Endothelial cell of umbilical vein (primary cell): ENCODE data around the gene RANBP3. TPM values are rescaled to one million over a fixed set of nuclear protein-coding genes. Genes with fewer than 3 reads are reported as not detected.

Source experiments
- BruUV-seq: library from RNA; stranded (reverse); fragments of 400-500 nt; replicated peaks from 2 replicates; lab custom pipeline; 2021; lab: Mats Ljungman, UMichigan
- CTCF ChIA-PET: fragments of 300-600, 350-600 bp; sonication (Branson Sonifier 250); formaldehyde crosslinking; loops from one replicate; lab custom pipeline; 2021; ENCODE audit warnings: antibody characterized with exemption, inconsistent platforms; lab: Charles Lee
- POLR2A ChIA-PET: fragments of 300-600, 350-600 bp; sonication (Branson Sonifier 250); formaldehyde crosslinking; loops from one replicate; lab custom pipeline; 2021; ENCODE audit warnings: antibody characterized with exemption, inconsistent platforms; lab: Charles Lee
- DNase-seq: peaks from one replicate; pipeline ENCODE4 v3.0.0-alpha.2; 2011; ENCODE audit warnings: low read depth, low spot score
- FAIRE-seq: peaks from 2 replicates; lab custom pipeline; 2011; peaks lifted over from hg19 to GRCh38; lab: Jason Lieb, UNC
- H2AFZ ChIP-seq: 2 replicates; pipeline ENCODE4 v1.6.0; 2012; ENCODE audit warnings: low read depth, low read length, control low read depth, inconsistent platforms
- H3K27ac ChIP-seq: 2 replicates; pipeline ENCODE4 v1.5.1; 2011; ENCODE audit warnings: low read depth, mild to moderate bottlenecking, control low read depth, low read length, moderate library complexity; ENCODE audit not compliant: insufficient read depth
- H3K27me3 ChIP-seq, 2 experiments: 2 replicates each; pipeline versions ENCODE4 v1.6.0 to v1.6.1; 2011; ENCODE audit warnings: low read length in 2 of 2, mixed read lengths in 1 of 2; ENCODE audit not compliant: control insufficient read depth in 2 of 2, insufficient read depth in 2 of 2
- H3K36me3 ChIP-seq, 2 experiments: 2 replicates in 1 of 2; 3 replicates in 1 of 2; pipeline ENCODE4 v1.5.1; 2011; ENCODE audit warnings: low read length in 2 of 2, mild to moderate bottlenecking in 1 of 2, moderate library complexity in 1 of 2; ENCODE audit not compliant: control insufficient read depth in 2 of 2, insufficient read depth in 2 of 2; ENCODE audit errors: extremely low read depth in 1 of 2
- H3K4me1 ChIP-seq: 3 replicates; pipeline ENCODE4 v1.5.1; 2011; ENCODE audit warnings: mild to moderate bottlenecking, low read length; ENCODE audit not compliant: control insufficient read depth, insufficient read depth; ENCODE audit errors: extremely low read depth
- H3K4me2 ChIP-seq: 2 replicates; pipeline ENCODE4 v1.6.1; 2011; ENCODE audit warnings: low read length, control low read depth, mixed read lengths; ENCODE audit not compliant: insufficient read depth
- H3K4me3 ChIP-seq, 3 experiments: fragments of 200-600 bp in 1 of 3; sonication (generic), shearing (Covaris generic) in 1 of 3; replicated peaks in 1 of 3; 2 replicates each; pipeline ENCODE4 v1.5.1; 2011 to 2016; ENCODE audit warnings: control low read depth in 3 of 3, low read length in 3 of 3, mild to moderate bottlenecking in 2 of 3, inconsistent platforms in 1 of 3, low read depth in 1 of 3, moderate library complexity in 1 of 3; ENCODE audit not compliant: insufficient read depth in 1 of 3
- H3K79me2 ChIP-seq: 2 replicates; pipeline ENCODE4 v1.6.0; 2012; ENCODE audit warnings: low read length, inconsistent platforms; ENCODE audit not compliant: control insufficient read depth, insufficient read depth
- H3K9ac ChIP-seq: replicated peaks from 2 replicates; pipeline ENCODE3; 2011; ENCODE audit warnings: low read length, control low read depth; ENCODE audit not compliant: insufficient read depth; ENCODE audit errors: extremely low read depth
- H3K9me1 ChIP-seq: replicated peaks from 3 replicates; pipeline ENCODE4 v1.6.0; 2011; ENCODE audit warnings: mild to moderate bottlenecking, low read length; ENCODE audit not compliant: control insufficient read depth, insufficient read depth; ENCODE audit errors: extremely low read depth
- H3K9me3 ChIP-seq: replicated peaks from 2 replicates; pipeline ENCODE4 v1.5.1; 2012; ENCODE audit warnings: low read length, inconsistent platforms; ENCODE audit not compliant: control insufficient read depth, insufficient read depth
- H4K20me1 ChIP-seq: replicated peaks from 2 replicates; pipeline ENCODE3; 2011; ENCODE audit warnings: mild to moderate bottlenecking, low read length; ENCODE audit not compliant: control insufficient read depth, insufficient read depth; ENCODE audit errors: extremely low read depth
- CTCF ChIP-seq, 2 donors: IDR thresholded peaks; 1 replicate in 1 of 2; 2 replicates in 1 of 2; pipeline ENCODE4 v1.5.1; 2011; ENCODE audit warnings: low read length in 2 of 2, mild to moderate bottlenecking in 2 of 2, moderate library complexity in 2 of 2, control low read depth in 1 of 2, inconsistent platforms in 1 of 2, low read depth in 1 of 2; ENCODE audit not compliant: insufficient read depth in 1 of 2; ENCODE audit errors: extremely low read depth in 1 of 2
- EZH2 ChIP-seq: IDR thresholded peaks from 2 replicates; pipeline ENCODE4 v1.6.1; 2012; ENCODE audit warnings: borderline replicate concordance, low read depth, mild to moderate bottlenecking, moderate library complexity, low read length, inconsistent platforms; ENCODE audit not compliant: severe bottlenecking
- FOS ChIP-seq: IDR thresholded peaks from 2 replicates; pipeline ENCODE4 v1.6.1; 2011; ENCODE audit warnings: mild to moderate bottlenecking, low read length, moderate library complexity, borderline replicate concordance; ENCODE audit not compliant: insufficient read depth
- GATA2 ChIP-seq: IDR thresholded peaks from 2 replicates; pipeline ENCODE4 v1.7.0; 2011; ENCODE audit warnings: low read depth, mild to moderate bottlenecking, moderate library complexity, mixed read lengths, low read length; ENCODE audit not compliant: insufficient read length, insufficient read depth
- JUN ChIP-seq: IDR thresholded peaks from 2 replicates; pipeline ENCODE4 v1.6.1; 2011; ENCODE audit warnings: borderline replicate concordance, low read depth; ENCODE audit not compliant: insufficient read length, insufficient read depth
- MAX ChIP-seq: IDR thresholded peaks from 2 replicates; pipeline ENCODE4 v1.6.1; 2011; ENCODE audit not compliant: insufficient read depth, insufficient read length
- MYC ChIP-seq: IDR thresholded peaks from one replicate; pipeline ENCODE4 v1.6.1; 2011; ENCODE audit warnings: mild to moderate bottlenecking, low read depth, low read length
- POLR2A ChIP-seq: IDR thresholded peaks from 2 replicates; pipeline ENCODE4 v1.6.1; 2012; ENCODE audit warnings: low read depth, mild to moderate bottlenecking, control low read depth, low read length
- POLR2AphosphoS5 ChIP-seq: IDR thresholded peaks from 2 replicates; pipeline ENCODE4 v1.6.1; 2012; ENCODE audit warnings: low read depth, mild to moderate bottlenecking, control low read depth, low read length, moderate library complexity; ENCODE audit not compliant: insufficient read depth
- dilution Hi-C: fragments of 300-500 bp; cut with MboI; formaldehyde crosslinking; loops from one replicate; pipeline ENCODE4 v1.15.0; 2019; ENCODE audit warnings: low sequenced_read_pairs; ENCODE audit not compliant: extremely low pct_ligation_motif_present
- intact Hi-C: fragments of 100-400 bp; cut with micrococcal nuclease; formaldehyde crosslinking; loops from one replicate; pipeline ENCODE4 v1.10.0; 2022
- polyA plus RNA-seq, 4 experiments: library from polyadenylated mRNA; depleted of rRNA in 3 of 4; stranded (reverse) in 3 of 4; unstranded in 1 of 4; fragments of >200 nt; gene quantifications; 2 replicates each; pipeline versions ENCODE4 v1.2.1 to v1.2.3, GENCODE V29; 2011 to 2012; ENCODE audit warnings: missing spikeins in 1 of 4
- total RNA-seq: library from RNA; stranded (reverse); gene quantifications from 2 replicates; pipeline ENCODE4 v1.2.3, GENCODE V29; 2021

Gene RANBP3
- total and polyA plus RNA-seq, 2 donors (not counting 3 experiments of a cell fraction or from before 2014, with no cell fraction given) = 72.3 to 85.3 TPM

- FAIRE-seq = no peak
- no peak overlapping the region for H3K4me2 ChIP-seq
- dilution Hi-C loops = no loop called here
- H3K9me1 ChIP-seq = no peaks in the 10 kb centered on the region
- no peaks in the 10 kb centered on the region for H3K27me3 ChIP-seq
- H3K4me1 ChIP-seq = no peaks in the 10 kb centered on the region
- H3K27ac ChIP-seq = no peak overlapping the region
- BruUV-seq = no TSS peak
- ChIA-PET POLR2A (no interaction called here), CTCF (interaction anchor here (2.7 kb wide), 1 partner anchor 99 kb away, joined by 7 read pairs; no protein-coding TSS in a partner anchor)
- no peaks in the 10 kb centered on the region for H3K79me2 ChIP-seq
- peaks cover 7 to 57% of the 10 kb centered on the region in 2 experiments for H3K36me3 ChIP-seq
- intact Hi-C loops = no loop called here
- no peak overlapping the region for H2AFZ ChIP-seq
- no peaks in the 10 kb centered on the region for H3K9me3 ChIP-seq
- TF ChIP-seq EZH2 (no peak), MAX (no peak), JUN (no peak), POLR2AphosphoS5 (no peak), FOS (no peak), GATA2 (no peak)
- H3K9ac ChIP-seq = no peak overlapping the region
- DNase-seq = no peak
- no peaks in the 10 kb centered on the region for H4K20me1 ChIP-seq
- no peak overlapping the region for H3K4me3 ChIP-seq
Observed at GRCh38 chr19:5923356-5923755, 54.6 kb downstream of the RANBP3 start.

GRCh38 chr19:5922161-5922545 lies 55.8 kb downstream of the RANBP3 start:
- H3K27me3 ChIP-seq = no peaks in the 10 kb centered on the region
- H3K9me3 ChIP-seq = no peaks in the 10 kb centered on the region
- H3K4me3 ChIP-seq = no peak overlapping the region
- no TSS peak for BruUV-seq
- POLR2A ChIA-PET = no interaction called here
- no peak overlapping the region for H3K9ac ChIP-seq
- no peak overlapping the region for H2AFZ ChIP-seq
- H3K4me1 ChIP-seq = no peaks in the 10 kb centered on the region
- no peaks in the 10 kb centered on the region for H3K9me1 ChIP-seq
- no peaks in the 10 kb centered on the region for H3K79me2 ChIP-seq
- no peaks in the 10 kb centered on the region for H4K20me1 ChIP-seq
- CTCF ChIA-PET = interaction anchor here (2.7 kb wide), 1 partner anchor 100 kb away, joined by 7 read pairs; no protein-coding TSS in a partner anchor
- H3K27ac ChIP-seq = no peak overlapping the region
- no peak for FAIRE-seq
- no peak for DNase-seq
- H3K36me3 ChIP-seq = peaks cover 7 to 51% of the 10 kb centered on the region in 2 experiments
- dilution Hi-C loops (no loop called here), intact Hi-C loops (no loop called here)
- no peak for TF ChIP-seq FOS
- TF ChIP-seq MYC = no peak
- TF ChIP-seq JUN = no peak
- TF ChIP-seq MAX = no peak
- TF ChIP-seq CTCF (IDR thresholded peaks at IDR 0.05; ENCODE audit: extremely low read depth in 1 of 2, insufficient read depth in 1 of 2, low read depth in 1 of 2, low read length in 2 of 2) = no peak
- no peak for TF ChIP-seq EZH2
- TF ChIP-seq GATA2 = no peak
- no peak for TF ChIP-seq POLR2A
- no peak for TF ChIP-seq POLR2AphosphoS5
- no peak overlapping the region for H3K4me2 ChIP-seq
